HepG2 (cell line): ENCODE measurements around the gene IZUMO2. TPM values are rescaled to one million over a fixed set of nuclear protein-coding genes. Genes with fewer than 3 reads are reported as not detected.
A peak's percentile ranks its signal among the peaks of the same experiment; 100 is the strongest.

Source experiments
- GATAD2A ChIP-seq: IDR thresholded peaks from 2 replicates; pipeline ENCODE4 v1.6.1; 2016
- HNRNPUL1 ChIP-seq: fragments of 200-400 bp; formaldehyde crosslinking; IDR thresholded peaks from 2 replicates; pipeline ENCODE4 v1.6.1; 2017; ENCODE audit warnings: low read depth, mild to moderate bottlenecking, low read length, moderate library complexity
- IRX3 ChIP-seq: sonication (generic); formaldehyde crosslinking; IDR thresholded peaks from 2 replicates; pipeline ENCODE4 v1.8.1; 2023; ENCODE audit warnings: mild to moderate bottlenecking, low read depth, missing genetic modification reagents, borderline replicate concordance
- KAT2B ChIP-seq: fragments of 150-350 bp; IDR thresholded peaks from 2 replicates; pipeline ENCODE4 v1.6.1; 2014; ENCODE audit warnings: low read depth, low read length, borderline replicate concordance
- NR2F1 ChIP-seq, 2 experiments: fragments of 450-650 bp in 1 of 2; formaldehyde crosslinking in 1 of 2; IDR thresholded peaks; 2 replicates each; pipeline versions ENCODE4 v1.5.0 to v1.6.1; 2016 to 2020; ENCODE audit warnings: mild to moderate bottlenecking in 1 of 2, missing compliant biosample characterization in 1 of 2, missing genetic modification reagents in 1 of 2, moderate library complexity in 1 of 2
- RFXAP ChIP-seq: sonication (generic); formaldehyde crosslinking; IDR thresholded peaks from 2 replicates; pipeline ENCODE4 v1.4.0; 2020; ENCODE audit warnings: missing genetic modification reagents, borderline replicate concordance
- THAP11 ChIP-seq: IDR thresholded peaks from 2 replicates; pipeline ENCODE4 v1.6.1; 2016; ENCODE audit warnings: missing biosample characterization, missing genetic modification reagents
- THYN1 ChIP-seq: sonication (generic); formaldehyde crosslinking; IDR thresholded peaks from 2 replicates; pipeline ENCODE4 v1.8.1; 2023; ENCODE audit warnings: low read depth, mild to moderate bottlenecking, moderate library complexity, missing genetic modification reagents, borderline replicate concordance
- TSC22D2 ChIP-seq: sonication (generic); formaldehyde crosslinking; IDR thresholded peaks from 2 replicates; pipeline ENCODE4 v1.5.1; 2020; ENCODE audit warnings: missing genetic modification reagents, mild to moderate bottlenecking, borderline replicate concordance
- U2AF2 ChIP-seq: fragments of 200-400 bp; formaldehyde crosslinking; IDR thresholded peaks from 2 replicates; pipeline ENCODE4 v1.6.1; 2017; ENCODE audit warnings: low read depth, mild to moderate bottlenecking, low read length
- ZBTB8A ChIP-seq: sonication (generic); formaldehyde crosslinking; IDR thresholded peaks from 2 replicates; pipeline ENCODE4 v1.4.0; 2020; ENCODE audit warnings: mild to moderate bottlenecking, low read depth, missing genetic modification reagents, borderline replicate concordance
- ZFP90 ChIP-seq: sonication (generic); formaldehyde crosslinking; IDR thresholded peaks from 2 replicates; pipeline ENCODE4 v1.8.0; 2022; ENCODE audit warnings: missing genetic modification reagents, mild to moderate bottlenecking, inconsistent platforms, borderline replicate concordance
- ZNF205 ChIP-seq: IDR thresholded peaks from 2 replicates; pipeline ENCODE4 v1.6.1; 2018; ENCODE audit warnings: missing biosample characterization, missing genetic modification reagents
- ZNF33A ChIP-seq: sonication (generic); formaldehyde crosslinking; IDR thresholded peaks from 2 replicates; pipeline ENCODE4 v1.5.1; 2020; ENCODE audit warnings: missing genetic modification reagents, mild to moderate bottlenecking, moderate library complexity, borderline replicate concordance
- ZNF460 ChIP-seq: sonication (generic); formaldehyde crosslinking; IDR thresholded peaks from 2 replicates; pipeline ENCODE4 v1.5.1; 2020; ENCODE audit warnings: missing genetic modification reagents, mild to moderate bottlenecking, borderline replicate concordance
- ZNF564 ChIP-seq: sonication (generic); formaldehyde crosslinking; IDR thresholded peaks from 2 replicates; pipeline ENCODE4 v1.8.1; 2023; ENCODE audit warnings: mild to moderate bottlenecking, missing genetic modification reagents
- ZNF660 ChIP-seq: sonication (generic); formaldehyde crosslinking; IDR thresholded peaks from 2 replicates; pipeline ENCODE4 v1.5.1; 2020; ENCODE audit warnings: mild to moderate bottlenecking, low read depth, missing genetic modification reagents, borderline replicate concordance
- ZNF891 ChIP-seq: sonication (generic); formaldehyde crosslinking; IDR thresholded peaks from 2 replicates; pipeline ENCODE4 v1.5.0; 2020; ENCODE audit warnings: mild to moderate bottlenecking, missing genetic modification reagents
- polyA plus RNA-seq, 8 experiments: library from polyadenylated mRNA; depleted of rRNA in 3 of 8; stranded (reverse) in 7 of 8; unstranded in 1 of 8; fragments of >200 nt; fragmentation: Illumina TruSeq in 4 of 8; extraction: Trizol in 4 of 8; gene quantifications; 2 replicates each; pipeline versions ENCODE4 v1.2.1 to v1.2.3, GENCODE V29; 2011 to 2016; ENCODE audit warnings: low read depth in 4 of 8, missing spikeins in 1 of 8, mixed read lengths in 1 of 8; ENCODE audit not compliant: insufficient read depth in 1 of 8
- total RNA-seq, 5 experiments: library from RNA; depleted of rRNA; stranded (reverse); fragments of >200 nt; fragmentation: Illumina TruSeq; extraction: Trizol; gene quantifications; 2 replicates each; pipeline ENCODE4 v1.2.3, GENCODE V29; 2016; ENCODE audit warnings: low read depth in 1 of 5
- TF ChIP-seq, protein P1 (sequence below): sonication (generic); formaldehyde crosslinking; IDR thresholded peaks from 2 replicates; pipeline ENCODE4 v1.4.0; 2020; ENCODE audit warnings: missing genetic modification reagents
- TF ChIP-seq, protein P2 (sequence below): sonication (generic); formaldehyde crosslinking; IDR thresholded peaks from 2 replicates; pipeline ENCODE4 v1.4.0; 2020; ENCODE audit warnings: missing genetic modification reagents
- TF ChIP-seq, protein P3 (sequence below): sonication (generic); formaldehyde crosslinking; IDR thresholded peaks from 2 replicates; pipeline ENCODE4 v1.8.0; 2022; ENCODE audit warnings: missing genetic modification reagents, mild to moderate bottlenecking, borderline replicate concordance

The IZUMO2 gene
- total and polyA plus RNA-seq, 2 of the 13 experiments (the other 11 are each of a cell fraction or from before 2014, with no cell fraction given) = not detected

DNA sequence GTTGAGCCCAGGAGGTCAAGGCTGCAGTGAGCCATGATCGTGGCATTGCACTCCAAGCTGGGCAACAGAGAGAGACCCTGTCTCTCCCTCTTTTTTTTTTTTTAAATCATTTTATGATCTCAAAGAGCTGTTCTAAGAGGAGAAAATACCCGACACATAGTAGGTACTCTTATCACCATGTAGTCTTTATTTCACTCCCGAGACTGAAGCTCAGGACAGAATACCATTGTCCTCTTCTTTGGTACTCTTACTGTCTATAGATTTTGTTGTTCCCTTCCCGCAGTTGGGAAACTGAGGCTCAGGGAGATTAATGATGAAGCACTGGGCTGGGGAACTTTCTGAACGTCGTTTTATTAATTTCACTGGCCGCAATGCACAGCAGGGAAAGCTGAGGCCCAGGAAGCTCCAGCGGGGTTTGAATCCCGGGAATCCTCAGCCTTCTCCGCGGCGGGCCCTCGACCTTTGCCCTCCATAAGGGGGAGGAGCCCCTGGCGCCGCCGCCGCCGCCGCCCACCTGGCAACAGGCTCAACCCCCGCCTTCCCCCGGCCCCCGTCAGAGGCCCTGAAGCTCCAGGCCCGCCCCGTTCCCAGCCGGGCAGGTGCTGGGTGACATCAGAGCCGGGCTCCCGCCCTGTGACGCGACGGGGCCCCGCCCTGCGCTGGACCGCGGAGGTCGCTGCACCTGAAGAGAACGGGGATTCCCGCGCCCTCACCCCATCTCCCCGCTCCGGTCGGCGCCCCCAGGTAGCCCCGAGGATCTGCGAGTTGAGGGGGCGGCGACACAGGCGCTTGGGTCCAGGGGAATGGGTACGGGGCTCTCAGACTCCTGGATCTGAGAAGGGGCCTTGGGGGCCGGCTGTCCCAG is 42.0 kb upstream of the IZUMO2 start (continued):
- TF ChIP-seq ZFP90 (CRISPR knock-in tag) (no peak), TSC22D2 (CRISPR knock-in tag) (no peak), THAP11 (CRISPR knock-in tag) (0 out of 2 replicates have a peak, but pooled peaks have one; percentile 45), ZNF205 (CRISPR knock-in tag) (no peak), ZNF660 (CRISPR knock-in tag) (no peak), ZNF460 (CRISPR knock-in tag) (no peak), ZNF564 (CRISPR knock-in tag) (no peak), ZBTB8A (CRISPR knock-in tag) (no peak), KAT2B (no peak), ZNF33A (no peak), ZNF891 (CRISPR knock-in tag) (no peak), NR2F1 (CRISPR knock-in tag; IDR thresholded peaks at IDR 0.05) (peak in 1 of 2 experiments; percentile 29; a peak in 2 of 4 replicates), THYN1 (CRISPR knock-in tag) (no peak), IRX3 (no peak), HNRNPUL1 (no peak), U2AF2 (no peak), RFXAP (CRISPR knock-in tag) (no peak; the same call in 1 of the 2 replicates), GATAD2A (CRISPR knock-in tag) (no peak)
- TF ChIP-seq, protein P1, sequence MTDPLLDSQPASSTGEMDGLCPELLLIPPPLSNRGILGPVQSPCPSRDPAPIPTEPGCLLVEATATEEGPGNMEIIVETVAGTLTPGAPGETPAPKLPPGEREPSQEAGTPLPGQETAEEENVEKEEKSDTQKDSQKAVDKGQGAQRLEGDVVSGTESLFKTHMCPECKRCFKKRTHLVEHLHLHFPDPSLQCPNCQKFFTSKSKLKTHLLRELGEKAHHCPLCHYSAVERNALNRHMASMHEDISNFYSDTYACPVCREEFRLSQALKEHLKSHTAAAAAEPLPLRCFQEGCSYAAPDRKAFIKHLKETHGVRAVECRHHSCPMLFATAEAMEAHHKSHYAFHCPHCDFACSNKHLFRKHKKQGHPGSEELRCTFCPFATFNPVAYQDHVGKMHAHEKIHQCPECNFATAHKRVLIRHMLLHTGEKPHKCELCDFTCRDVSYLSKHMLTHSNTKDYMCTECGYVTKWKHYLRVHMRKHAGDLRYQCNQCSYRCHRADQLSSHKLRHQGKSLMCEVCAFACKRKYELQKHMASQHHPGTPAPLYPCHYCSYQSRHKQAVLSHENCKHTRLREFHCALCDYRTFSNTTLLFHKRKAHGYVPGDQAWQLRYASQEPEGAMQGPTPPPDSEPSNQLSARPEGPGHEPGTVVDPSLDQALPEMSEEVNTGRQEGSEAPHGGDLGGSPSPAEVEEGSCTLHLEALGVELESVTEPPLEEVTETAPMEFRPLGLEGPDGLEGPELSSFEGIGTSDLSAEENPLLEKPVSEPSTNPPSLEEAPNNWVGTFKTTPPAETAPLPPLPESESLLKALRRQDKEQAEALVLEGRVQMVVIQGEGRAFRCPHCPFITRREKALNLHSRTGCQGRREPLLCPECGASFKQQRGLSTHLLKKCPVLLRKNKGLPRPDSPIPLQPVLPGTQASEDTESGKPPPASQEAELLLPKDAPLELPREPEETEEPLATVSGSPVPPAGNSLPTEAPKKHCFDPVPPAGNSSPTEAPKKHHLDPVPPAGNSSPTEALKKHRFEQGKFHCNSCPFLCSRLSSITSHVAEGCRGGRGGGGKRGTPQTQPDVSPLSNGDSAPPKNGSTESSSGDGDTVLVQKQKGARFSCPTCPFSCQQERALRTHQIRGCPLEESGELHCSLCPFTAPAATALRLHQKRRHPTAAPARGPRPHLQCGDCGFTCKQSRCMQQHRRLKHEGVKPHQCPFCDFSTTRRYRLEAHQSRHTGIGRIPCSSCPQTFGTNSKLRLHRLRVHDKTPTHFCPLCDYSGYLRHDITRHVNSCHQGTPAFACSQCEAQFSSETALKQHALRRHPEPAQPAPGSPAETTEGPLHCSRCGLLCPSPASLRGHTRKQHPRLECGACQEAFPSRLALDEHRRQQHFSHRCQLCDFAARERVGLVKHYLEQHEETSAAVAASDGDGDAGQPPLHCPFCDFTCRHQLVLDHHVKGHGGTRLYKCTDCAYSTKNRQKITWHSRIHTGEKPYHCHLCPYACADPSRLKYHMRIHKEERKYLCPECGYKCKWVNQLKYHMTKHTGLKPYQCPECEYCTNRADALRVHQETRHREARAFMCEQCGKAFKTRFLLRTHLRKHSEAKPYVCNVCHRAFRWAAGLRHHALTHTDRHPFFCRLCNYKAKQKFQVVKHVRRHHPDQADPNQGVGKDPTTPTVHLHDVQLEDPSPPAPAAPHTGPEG (CRISPR knock-in tag) = no peak
- TF ChIP-seq, protein P2, sequence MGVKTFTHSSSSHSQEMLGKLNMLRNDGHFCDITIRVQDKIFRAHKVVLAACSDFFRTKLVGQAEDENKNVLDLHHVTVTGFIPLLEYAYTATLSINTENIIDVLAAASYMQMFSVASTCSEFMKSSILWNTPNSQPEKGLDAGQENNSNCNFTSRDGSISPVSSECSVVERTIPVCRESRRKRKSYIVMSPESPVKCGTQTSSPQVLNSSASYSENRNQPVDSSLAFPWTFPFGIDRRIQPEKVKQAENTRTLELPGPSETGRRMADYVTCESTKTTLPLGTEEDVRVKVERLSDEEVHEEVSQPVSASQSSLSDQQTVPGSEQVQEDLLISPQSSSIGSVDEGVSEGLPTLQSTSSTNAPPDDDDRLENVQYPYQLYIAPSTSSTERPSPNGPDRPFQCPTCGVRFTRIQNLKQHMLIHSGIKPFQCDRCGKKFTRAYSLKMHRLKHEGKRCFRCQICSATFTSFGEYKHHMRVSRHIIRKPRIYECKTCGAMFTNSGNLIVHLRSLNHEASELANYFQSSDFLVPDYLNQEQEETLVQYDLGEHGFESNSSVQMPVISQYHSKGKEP (CRISPR knock-in tag) = no peak
- TF ChIP-seq, protein P3, sequence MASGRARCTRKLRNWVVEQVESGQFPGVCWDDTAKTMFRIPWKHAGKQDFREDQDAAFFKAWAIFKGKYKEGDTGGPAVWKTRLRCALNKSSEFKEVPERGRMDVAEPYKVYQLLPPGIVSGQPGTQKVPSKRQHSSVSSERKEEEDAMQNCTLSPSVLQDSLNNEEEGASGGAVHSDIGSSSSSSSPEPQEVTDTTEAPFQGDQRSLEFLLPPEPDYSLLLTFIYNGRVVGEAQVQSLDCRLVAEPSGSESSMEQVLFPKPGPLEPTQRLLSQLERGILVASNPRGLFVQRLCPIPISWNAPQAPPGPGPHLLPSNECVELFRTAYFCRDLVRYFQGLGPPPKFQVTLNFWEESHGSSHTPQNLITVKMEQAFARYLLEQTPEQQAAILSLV (CRISPR knock-in tag) = 0 out of 2 replicates have a peak, but pooled peaks have one; percentile 21
